Left ventricle myocardium superior (tissue), 1 donor: ENCODE results near the gene METTL5. TPM values are rescaled to one million over a fixed set of nuclear protein-coding genes. Genes with fewer than 3 reads are reported as not detected.
"Not testable (repeated sequence)": the region's sequence is repeated elsewhere in the genome, so short reads cannot be mapped to it uniquely, and the experiment has no call there.

ENCODE experiments used
- ATAC-seq: fragments of 200-7000 bp; cut with Tn5 transposase; one replicate; pipeline ENCODE4 v1.9.1; 2020; ENCODE audit warnings: mild to moderate bottlenecking, moderate library complexity
- DNase-seq: peaks from one replicate; pipeline ENCODE4 v3.0.0-alpha.2; 2020
- intact Hi-C: fragments of 100-400 bp; cut with micrococcal nuclease; formaldehyde crosslinking; loops from one replicate; pipeline ENCODE4 v1.11.0; 2022
- total RNA-seq: library from RNA; stranded (reverse); fragmentation: NEBNext Ultra II Directional; extraction: Animal tissue kit (Norgen Biotek cat#: 25700); gene quantifications from one replicate; pipeline ENCODE4 v1.2.1, GENCODE V29; 2021
- donor health status: DM: no; HTN: yes; CAD: no; lungs with severe emphysema.

METTL5 gene
- total RNA-seq, 1 donor from 2014 or later = 67.8 TPM

GRCh38 chr2:169839954-169840746 lies 15.4 kb upstream of the METTL5 start:
- ATAC-seq (peak; percentile 71), DNase-seq (no peak)
- intact Hi-C loops = no loop called here

DNA sequence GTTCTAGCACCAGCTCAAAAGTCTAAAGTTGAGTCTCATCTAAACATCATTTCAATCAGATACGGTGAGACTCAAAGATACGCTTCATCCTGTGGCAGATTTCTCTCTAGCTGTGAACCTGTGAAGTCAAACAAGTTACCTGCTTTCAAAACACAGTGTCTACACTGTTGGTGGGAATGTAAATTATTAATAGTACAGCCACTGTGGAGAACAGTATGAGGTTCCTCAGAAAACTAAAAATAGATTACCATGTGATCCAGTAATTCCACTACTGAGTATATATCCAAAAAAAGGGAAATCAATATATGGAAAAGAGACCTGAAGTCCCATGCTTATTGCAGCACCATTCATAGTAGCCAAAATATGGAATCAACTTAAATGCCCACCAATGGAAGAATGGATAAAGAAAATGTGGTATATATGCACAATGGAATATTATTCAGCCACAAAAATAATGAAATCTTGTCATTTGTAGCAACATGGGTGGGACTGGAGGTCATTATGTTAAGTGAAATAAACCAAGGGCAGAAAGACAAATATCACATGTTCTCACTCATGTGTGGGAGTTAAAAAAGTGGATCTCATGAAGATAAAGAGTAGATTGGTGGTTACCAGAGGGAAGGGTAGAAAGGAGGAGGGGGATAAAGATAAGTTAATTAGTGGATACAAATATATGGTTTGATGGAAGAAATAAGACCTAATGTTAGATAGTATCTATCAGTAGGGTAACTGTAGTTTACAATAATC lies 14.2 kb upstream of the METTL5 start:
- DNase-seq (no peak), ATAC-seq (peak; percentile 83)
- intact Hi-C loops = no loop called here

- ATAC-seq (no peak), DNase-seq (no peak)
- intact Hi-C loops = no loop called here
Observed at GRCh38 chr2:169834401-169834800, 9.7 kb upstream of the METTL5 start.

DNA sequence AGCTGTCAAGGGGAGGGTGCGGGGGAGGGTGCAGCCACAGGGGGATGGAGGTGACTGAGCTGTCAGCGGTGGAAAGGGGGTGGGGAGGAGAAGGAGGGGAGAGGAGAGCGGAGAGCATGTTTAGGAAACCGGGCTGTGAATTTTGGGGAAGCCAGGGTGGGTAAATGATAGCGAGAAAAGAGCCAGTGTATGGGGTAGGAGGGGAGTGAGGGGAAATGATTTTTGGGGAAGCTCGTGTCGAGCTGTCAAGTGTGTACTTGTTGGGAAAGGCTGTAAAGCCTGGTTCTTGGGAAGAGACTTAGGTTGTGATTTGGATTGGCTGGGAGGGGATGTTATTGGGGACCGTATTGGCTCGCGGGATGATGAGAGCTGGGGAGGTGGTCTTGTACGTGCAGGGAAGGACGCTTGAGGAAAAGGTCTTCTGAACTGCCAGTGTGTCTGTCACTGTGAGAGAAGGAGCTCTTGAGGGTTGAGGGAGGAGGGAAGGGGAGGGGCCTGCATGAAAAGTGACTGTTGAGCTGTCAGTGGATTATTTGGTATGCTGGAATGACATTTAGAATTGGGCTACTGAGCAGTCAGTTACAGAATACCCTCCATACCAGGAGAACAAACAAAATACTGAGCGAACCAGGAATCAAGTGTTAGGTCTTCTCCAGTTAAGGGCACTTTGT lies 3.6 kb upstream of the METTL5 start:
- DNase-seq (no peak), ATAC-seq (peak; percentile 71)
- intact Hi-C loops = loop anchor here (10.0 kb wide), 2 partner anchors 47 to 97 kb away; no protein-coding TSS in a partner anchor

- ATAC-seq (peak; percentile 86), DNase-seq (peak; percentile 97)
- intact Hi-C loops = loop anchor here (10.0 kb wide), 2 partner anchors 47 to 97 kb away; no protein-coding TSS in a partner anchor
Observed at GRCh38 chr2:169827272-169828140, 2.8 kb upstream of the METTL5 start, which contains the start of gene UBR3. TSS of gene UBR3 (plus strand) at chr2:169827454. CDS start at chr2:169827508, 54 bp downstream.

GRCh38 chr2:169823996-169824372 lies 721 bp downstream of the METTL5 start:
- DNase-seq (no peak), ATAC-seq (no peak)
- intact Hi-C loops = loop anchor here (10.0 kb wide), 2 partner anchors 51 to 101 kb away; no protein-coding TSS in a partner anchor

DNA sequence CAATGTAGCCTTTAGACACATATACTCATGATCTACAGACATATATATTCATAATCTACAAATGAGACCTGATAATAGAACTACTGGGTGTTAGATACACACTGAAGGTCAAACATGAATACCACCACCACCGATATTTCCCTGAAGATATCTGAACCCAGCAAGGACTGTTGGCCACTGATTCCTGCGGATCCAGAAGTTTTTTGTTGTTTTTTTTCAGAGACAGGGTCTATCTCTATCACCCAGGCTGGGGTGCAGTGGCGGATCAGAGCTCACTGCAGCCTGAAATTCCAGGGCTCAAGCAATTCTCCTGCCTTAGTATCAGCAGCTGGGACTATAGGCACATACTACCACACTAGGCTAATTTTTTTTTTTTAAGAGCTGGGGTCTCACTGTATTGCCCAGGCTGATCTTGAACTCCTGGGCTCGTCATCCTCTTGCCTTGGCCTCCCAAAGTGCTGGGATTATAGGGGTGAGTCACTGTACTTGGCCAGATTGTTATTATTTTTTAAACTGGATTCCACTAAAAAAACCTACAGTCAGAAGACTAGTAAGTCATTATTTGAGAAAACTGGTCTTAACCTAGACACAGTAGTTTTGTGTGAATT lies 1.8 kb downstream of the METTL5 start:
- ATAC-seq (no peak), DNase-seq (no peak)
- intact Hi-C loops = loop anchor here (10.0 kb wide), 2 partner anchors 52 to 102 kb away; no protein-coding TSS in a partner anchor

DNA sequence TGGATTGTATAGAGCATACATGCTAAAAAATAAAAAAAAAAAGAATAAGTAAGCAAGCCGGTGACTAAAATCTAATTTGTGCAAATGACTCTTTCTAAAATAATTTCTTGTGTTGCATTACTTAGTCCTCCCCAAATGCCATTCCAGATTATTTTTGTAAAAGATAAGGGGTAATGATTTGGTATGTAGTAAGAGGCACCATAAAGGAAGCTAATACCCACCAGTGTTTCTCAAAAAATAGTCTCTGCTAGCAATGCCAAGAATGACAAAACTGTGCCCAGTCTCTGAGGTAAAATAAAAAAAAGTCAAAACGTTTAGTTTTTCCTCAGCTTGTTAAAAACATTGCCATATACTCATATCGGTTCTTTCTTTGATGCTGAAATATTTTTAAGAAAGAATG lies 2.7 kb downstream of the METTL5 start:
- intact Hi-C loops = loop anchor here (10.0 kb wide), 2 partner anchors 53 to 103 kb away; no protein-coding TSS in a partner anchor

GRCh38 chr2:169820101-169820500 lies 4.6 kb downstream of the METTL5 start:
- ATAC-seq, DNase-seq: not testable (repeated sequence)
- intact Hi-C loops = loop anchor here (10.0 kb wide), 2 partner anchors 55 to 105 kb away; no protein-coding TSS in a partner anchor

More for the DNA sequence above, 2.7 kb downstream of the METTL5 start:
- ATAC-seq = no peak
- DNase-seq = no peak

DNA sequence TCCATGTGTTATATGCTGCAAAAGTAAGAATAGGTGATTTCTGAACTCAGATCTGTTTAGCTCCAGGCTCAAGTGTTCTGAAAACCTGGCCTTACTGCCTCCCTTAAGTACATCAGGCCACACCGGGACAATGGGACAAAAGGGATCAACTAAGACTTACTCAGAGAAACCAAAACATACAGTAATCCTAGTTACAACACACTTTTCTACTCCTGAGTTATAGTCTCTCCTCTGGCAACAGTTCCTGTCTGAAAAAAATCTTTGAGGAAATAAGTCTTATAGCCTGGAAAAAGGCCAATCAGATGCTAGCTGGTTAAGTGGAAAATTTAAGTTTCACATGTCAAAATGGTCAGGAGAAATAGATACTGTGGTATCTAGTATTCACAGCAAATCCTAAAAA lies 5.6 kb downstream of the METTL5 start:
- DNase-seq (no peak), ATAC-seq (no peak)
- intact Hi-C loops = no loop called here

GRCh38 chr2:169818241-169818640 lies 6.5 kb downstream of the METTL5 start:
- no peak for ATAC-seq
- no peak for DNase-seq
- intact Hi-C loops = no loop called here

DNA sequence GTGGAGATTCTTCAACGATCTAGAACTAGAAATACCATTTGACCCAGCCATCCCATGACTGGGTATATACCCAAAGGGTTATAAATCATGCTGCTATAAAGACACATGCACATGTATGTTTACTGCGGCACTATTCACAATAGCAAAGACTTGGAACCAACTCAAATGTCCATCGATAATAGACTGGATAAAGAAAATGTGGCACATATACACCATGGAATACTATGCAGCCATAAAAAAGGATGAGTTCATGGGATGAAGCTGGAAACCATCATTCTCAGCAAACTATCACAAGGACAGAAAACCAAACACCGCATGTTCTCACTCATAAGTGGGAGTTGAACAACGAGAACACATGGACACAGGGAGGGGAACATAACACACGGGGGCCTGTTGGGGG lies 7.3 kb downstream of the METTL5 start:
- ATAC-seq, DNase-seq, intact Hi-C loops: not testable (repeated sequence)

DNA sequence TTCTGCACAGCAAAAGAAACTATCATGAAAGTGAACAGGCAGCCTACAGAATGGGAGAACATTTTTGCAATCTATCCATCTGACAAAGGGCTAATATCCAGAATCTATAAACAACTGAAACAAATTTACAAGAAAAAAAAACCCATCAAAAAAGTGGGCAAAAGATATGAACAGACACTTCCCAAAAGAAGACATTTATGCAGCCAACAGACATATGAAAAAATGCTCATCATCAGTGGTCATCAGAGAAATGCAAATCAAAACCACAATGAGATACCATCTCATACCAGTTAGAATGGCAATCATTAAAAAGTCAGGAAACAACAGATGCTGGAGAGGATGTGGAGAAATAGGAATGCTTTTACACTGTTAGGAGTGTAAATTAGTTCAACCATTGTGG lies 7.7 kb downstream of the METTL5 start:
- ATAC-seq, DNase-seq, intact Hi-C loops: not testable (repeated sequence)

DNA sequence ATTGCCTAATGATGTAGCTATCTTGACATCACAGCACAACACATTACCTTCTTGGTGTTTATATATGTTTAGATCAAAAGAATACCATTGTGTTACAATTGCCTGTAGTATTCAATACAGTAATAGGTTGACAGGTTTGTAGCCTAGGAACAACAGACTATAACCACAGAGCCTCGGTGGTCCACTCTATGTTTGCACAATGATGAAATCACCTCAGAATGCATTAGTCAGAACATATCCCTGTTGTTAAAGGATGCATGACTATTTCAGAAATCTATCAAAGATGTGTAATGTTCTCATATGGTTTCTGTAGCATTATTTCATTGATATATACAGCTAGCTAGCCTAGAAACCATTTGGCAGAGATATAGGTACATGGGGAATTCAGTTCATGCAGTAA lies 8.9 kb downstream of the METTL5 start:
- intact Hi-C loops = no loop called here
- no peak for DNase-seq
- no peak for ATAC-seq

GRCh38 chr2:169808221-169808620 lies 16.5 kb downstream of the METTL5 start:
- DNase-seq (no peak), ATAC-seq (no peak)
- intact Hi-C loops = no loop called here

- no peak for DNase-seq
- intact Hi-C loops = no loop called here
- ATAC-seq = no peak
Observed at GRCh38 chr2:169806586-169806985, 18.1 kb downstream of the METTL5 start.

DNA sequence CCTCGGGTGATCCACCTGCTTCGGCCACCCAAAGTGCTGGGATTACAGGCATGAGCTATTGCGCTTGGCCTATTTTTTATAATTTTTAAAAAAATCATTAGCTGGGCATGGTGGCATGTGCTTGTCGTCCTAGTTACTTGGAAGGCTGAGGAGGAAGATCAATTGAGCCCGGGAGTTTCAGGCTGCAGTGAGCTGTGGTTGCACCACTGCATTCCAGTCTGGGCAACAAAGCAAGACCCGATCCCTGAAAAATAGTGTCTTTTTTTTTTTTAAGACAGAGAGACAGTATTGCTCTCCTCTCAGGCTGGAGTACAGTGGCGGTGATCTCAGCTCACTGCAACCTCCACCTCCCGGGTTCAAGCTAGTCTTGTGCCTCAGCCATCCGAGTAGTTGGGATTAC lies 21.2 kb downstream of the METTL5 start:
- intact Hi-C loops = no loop called here

More for the DNA sequence above, 21.2 kb downstream of the METTL5 start:
- ATAC-seq (no peak), DNase-seq (no peak)
